ENCODE results near the gene STARD10.
"Not testable (repeated sequence)": the region's sequence is repeated elsewhere in the genome, so short reads cannot be mapped to it uniquely, and the experiment has no call there.

Gene STARD10

GRCh38 chr11:72799441-72799840 lies 5.6 kb upstream of the STARD10 start:
- H3K4me3 ChIP-seq (ENCODE audit: low read length), result no peak overlapping the region
- no peaks in the 10 kb centered on the region for H3K9me3 ChIP-seq (ENCODE audit: control insufficient read depth, low read length)
- H3K27me3 ChIP-seq (replicated peaks; ENCODE audit: control insufficient read depth, insufficient read depth, low read length), result no peaks in the 10 kb centered on the region
- H3K36me3 ChIP-seq (ENCODE audit: control insufficient read depth, insufficient read depth, low read length, severe bottlenecking), result no peaks in the 10 kb centered on the region
- H3K9ac ChIP-seq (ENCODE audit: low read length), result no peak overlapping the region
- H3K4me1 ChIP-seq (ENCODE audit: control insufficient read depth, insufficient read depth, low read length), result peaks cover 14% of the 10 kb centered on the region
- peak; percentile 42 for DNase-seq (ENCODE audit: low read depth)

- H3K27me3 ChIP-seq (replicated peaks; ENCODE audit: control insufficient read depth, insufficient read depth, low read length), result no peaks in the 10 kb centered on the region
- H3K36me3 ChIP-seq (ENCODE audit: control insufficient read depth, insufficient read depth, low read length, severe bottlenecking), result no peaks in the 10 kb centered on the region
- H3K9ac ChIP-seq (ENCODE audit: low read length), result no peak overlapping the region
- DNase-seq (ENCODE audit: low read depth), result no peak
- no peaks in the 10 kb centered on the region for H3K9me3 ChIP-seq (ENCODE audit: control insufficient read depth, low read length)
- H3K4me3 ChIP-seq (ENCODE audit: low read length), result no peak overlapping the region
- peaks cover 20% of the 10 kb centered on the region for H3K4me1 ChIP-seq (ENCODE audit: control insufficient read depth, insufficient read depth, low read length)
These were observed 4.5 kb upstream of the STARD10 start for GRCh38 chr11:72798361-72798760.

GRCh38 chr11:72793076-72793424 lies 797 bp downstream of the STARD10 start:
- peaks cover 31% of the 10 kb centered on the region for H3K4me1 ChIP-seq (ENCODE audit: control insufficient read depth, insufficient read depth, low read length)
- H3K9me3 ChIP-seq (ENCODE audit: control insufficient read depth, low read length), result no peaks in the 10 kb centered on the region
- no peaks in the 10 kb centered on the region for H3K27me3 ChIP-seq (replicated peaks; ENCODE audit: control insufficient read depth, insufficient read depth, low read length)
- H3K36me3 ChIP-seq (ENCODE audit: control insufficient read depth, insufficient read depth, low read length, severe bottlenecking), result no peaks in the 10 kb centered on the region
- peak overlapping the region; percentile 86 for H3K9ac ChIP-seq (ENCODE audit: low read length)
- peak overlapping the region; percentile 90 for H3K4me3 ChIP-seq (ENCODE audit: low read length)
- no peak for DNase-seq (ENCODE audit: low read depth)

GRCh38 chr11:72792437-72793021 lies 1.3 kb downstream of the STARD10 start:
- peak overlapping the region; percentile 86 for H3K9ac ChIP-seq (ENCODE audit: low read length)
- peaks cover 27% of the 10 kb centered on the region for H3K4me1 ChIP-seq (ENCODE audit: control insufficient read depth, insufficient read depth, low read length)
- H3K4me3 ChIP-seq (ENCODE audit: low read length), result no peak overlapping the region
- DNase-seq (ENCODE audit: low read depth), result no peak
- no peaks in the 10 kb centered on the region for H3K27me3 ChIP-seq (replicated peaks; ENCODE audit: control insufficient read depth, insufficient read depth, low read length)
- H3K9me3 ChIP-seq (ENCODE audit: control insufficient read depth, low read length), result no peaks in the 10 kb centered on the region
- H3K36me3 ChIP-seq (ENCODE audit: control insufficient read depth, insufficient read depth, low read length, severe bottlenecking), result no peaks in the 10 kb centered on the region

GRCh38 chr11:72791228-72791627 lies 2.6 kb downstream of the STARD10 start:
- H3K9ac ChIP-seq (ENCODE audit: low read length); H3K4me3 ChIP-seq (ENCODE audit: low read length); H3K27me3 ChIP-seq (replicated peaks; ENCODE audit: control insufficient read depth, insufficient read depth, low read length); H3K9me3 ChIP-seq (ENCODE audit: control insufficient read depth, low read length); DNase-seq (ENCODE audit: low read depth); H3K36me3 ChIP-seq (ENCODE audit: control insufficient read depth, insufficient read depth, low read length, severe bottlenecking): not testable (repeated sequence)
- peaks cover 27% of the 10 kb centered on the region for H3K4me1 ChIP-seq (ENCODE audit: control insufficient read depth, insufficient read depth, low read length)

- Histone ChIP-seq H3K4me1 (ENCODE audit: control insufficient read depth, insufficient read depth, low read length) (peaks cover 24% of the 10 kb centered on the region), H3K36me3 (ENCODE audit: control insufficient read depth, insufficient read depth, low read length, severe bottlenecking) (no peaks in the 10 kb centered on the region), H3K4me3 (ENCODE audit: low read length) (no peak overlapping the region), H3K27me3 (replicated peaks; ENCODE audit: control insufficient read depth, insufficient read depth, low read length) (no peaks in the 10 kb centered on the region), H3K9ac (ENCODE audit: low read length) (no peak overlapping the region), H3K9me3 (ENCODE audit: control insufficient read depth, low read length) (no peaks in the 10 kb centered on the region)
- peak; percentile 40 for DNase-seq (ENCODE audit: low read depth)
These were observed 4.2 kb downstream of the STARD10 start for GRCh38 chr11:72789493-72790131.

GRCh38 chr11:72788241-72788640 lies 5.6 kb downstream of the STARD10 start:
- Histone ChIP-seq H3K9ac (ENCODE audit: low read length) (no peak overlapping the region), H3K4me3 (ENCODE audit: low read length) (no peak overlapping the region), H3K36me3 (ENCODE audit: control insufficient read depth, insufficient read depth, low read length, severe bottlenecking) (no peaks in the 10 kb centered on the region), H3K27me3 (replicated peaks; ENCODE audit: control insufficient read depth, insufficient read depth, low read length) (no peaks in the 10 kb centered on the region), H3K4me1 (ENCODE audit: control insufficient read depth, insufficient read depth, low read length) (peaks cover 16% of the 10 kb centered on the region), H3K9me3 (ENCODE audit: control insufficient read depth, low read length) (no peaks in the 10 kb centered on the region)
- peak; percentile 9 for DNase-seq (ENCODE audit: low read depth)

GRCh38 chr11:72787216-72788104 lies 6.4 kb downstream of the STARD10 start:
- H3K4me1 ChIP-seq (ENCODE audit: control insufficient read depth, insufficient read depth, low read length), result peaks cover 12% of the 10 kb centered on the region
- no peaks in the 10 kb centered on the region for H3K27me3 ChIP-seq (replicated peaks; ENCODE audit: control insufficient read depth, insufficient read depth, low read length)
- no peaks in the 10 kb centered on the region for H3K36me3 ChIP-seq (ENCODE audit: control insufficient read depth, insufficient read depth, low read length, severe bottlenecking)
- H3K9me3 ChIP-seq (ENCODE audit: control insufficient read depth, low read length), result no peaks in the 10 kb centered on the region
- no peak overlapping the region for H3K4me3 ChIP-seq (ENCODE audit: low read length)
- no peak for DNase-seq (ENCODE audit: low read depth)
- H3K9ac ChIP-seq (ENCODE audit: low read length), result no peak overlapping the region

GRCh38 chr11:72786305-72787215 lies 7.3 kb downstream of the STARD10 start:
- no peak overlapping the region for H3K9ac ChIP-seq (ENCODE audit: low read length)

GRCh38 chr11:72784662-72785061 lies 9.2 kb downstream of the STARD10 start:
- Histone ChIP-seq H3K4me1 (ENCODE audit: control insufficient read depth, insufficient read depth, low read length) (peaks cover 6% of the 10 kb centered on the region), H3K9ac (ENCODE audit: low read length) (no peak overlapping the region), H3K9me3 (ENCODE audit: control insufficient read depth, low read length) (no peaks in the 10 kb centered on the region), H3K36me3 (ENCODE audit: control insufficient read depth, insufficient read depth, low read length, severe bottlenecking) (no peaks in the 10 kb centered on the region), H3K4me3 (ENCODE audit: low read length) (no peak overlapping the region), H3K27me3 (replicated peaks; ENCODE audit: control insufficient read depth, insufficient read depth, low read length) (peaks cover 7% of the 10 kb centered on the region)
- no peak for DNase-seq (ENCODE audit: low read depth)

More at GRCh38 chr11:72786305-72787215, 7.3 kb downstream of the STARD10 start:
- DNase-seq (ENCODE audit: low read depth), result no peak
- Histone ChIP-seq H3K9me3 (ENCODE audit: control insufficient read depth, low read length) (no peaks in the 10 kb centered on the region), H3K27me3 (replicated peaks; ENCODE audit: control insufficient read depth, insufficient read depth, low read length) (no peaks in the 10 kb centered on the region), H3K4me1 (ENCODE audit: control insufficient read depth, insufficient read depth, low read length) (peaks cover 12% of the 10 kb centered on the region), H3K4me3 (ENCODE audit: low read length) (no peak overlapping the region), H3K36me3 (ENCODE audit: control insufficient read depth, insufficient read depth, low read length, severe bottlenecking) (no peaks in the 10 kb centered on the region)
